ENCODE data around the gene PFKP.

GRCh38 chr10:3136763-3137611, 69.6 kb downstream of the PFKP start:
- TF ChIP-seq, protein P1, sequence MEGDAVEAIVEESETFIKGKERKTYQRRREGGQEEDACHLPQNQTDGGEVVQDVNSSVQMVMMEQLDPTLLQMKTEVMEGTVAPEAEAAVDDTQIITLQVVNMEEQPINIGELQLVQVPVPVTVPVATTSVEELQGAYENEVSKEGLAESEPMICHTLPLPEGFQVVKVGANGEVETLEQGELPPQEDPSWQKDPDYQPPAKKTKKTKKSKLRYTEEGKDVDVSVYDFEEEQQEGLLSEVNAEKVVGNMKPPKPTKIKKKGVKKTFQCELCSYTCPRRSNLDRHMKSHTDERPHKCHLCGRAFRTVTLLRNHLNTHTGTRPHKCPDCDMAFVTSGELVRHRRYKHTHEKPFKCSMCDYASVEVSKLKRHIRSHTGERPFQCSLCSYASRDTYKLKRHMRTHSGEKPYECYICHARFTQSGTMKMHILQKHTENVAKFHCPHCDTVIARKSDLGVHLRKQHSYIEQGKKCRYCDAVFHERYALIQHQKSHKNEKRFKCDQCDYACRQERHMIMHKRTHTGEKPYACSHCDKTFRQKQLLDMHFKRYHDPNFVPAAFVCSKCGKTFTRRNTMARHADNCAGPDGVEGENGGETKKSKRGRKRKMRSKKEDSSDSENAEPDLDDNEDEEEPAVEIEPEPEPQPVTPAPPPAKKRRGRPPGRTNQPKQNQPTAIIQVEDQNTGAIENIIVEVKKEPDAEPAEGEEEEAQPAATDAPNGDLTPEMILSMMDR (IDR thresholded peaks at IDR 0.05; ENCODE audit: borderline replicate concordance, extremely low read depth, low read length, poor library complexity, severe bottlenecking): no peak
- TF ChIP-seq EZH2 (IDR thresholded peaks at IDR 0.05; ENCODE audit: borderline replicate concordance, low read depth, low read length, severe bottlenecking): no peak
